Measurements from ENCODE around the gene PROP1.

DNA sequence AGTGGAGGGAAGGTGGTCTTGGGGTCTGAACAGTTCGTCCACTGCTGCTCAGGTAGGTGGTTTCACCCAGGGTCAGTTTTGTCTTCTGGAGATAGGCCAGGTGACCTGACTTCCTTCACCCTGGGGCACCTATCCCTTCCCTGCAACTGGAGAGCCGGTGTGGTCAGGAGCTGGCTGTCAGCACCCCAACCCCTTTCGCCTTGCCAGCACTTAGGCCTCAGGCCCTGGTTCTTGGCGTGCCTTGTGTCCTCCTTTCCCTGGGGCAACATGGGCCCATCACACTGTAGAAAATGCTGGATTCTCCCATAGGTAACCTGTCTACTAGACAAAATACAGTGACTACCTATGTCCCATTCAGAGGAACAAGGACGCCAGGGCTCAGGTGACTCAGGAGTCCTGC, 13.1 kb downstream of the PROP1 start:
- TF ChIP-seq ZNF274 (IDR thresholded peaks at IDR 0.05; ENCODE audit: low read depth, low read length) (no peak), SUZ12 (IDR thresholded peaks at IDR 0.05; ENCODE audit: extremely low read depth, insufficient read depth, insufficient read length) (no peak), YY1 (IDR thresholded peaks at IDR 0.05; ENCODE audit: insufficient read depth, insufficient read length) (no peak)

All from NT2/D1 (cell line).